PC-9 (cell line): ENCODE data around the gene RIC3. TPM values are rescaled to one million over a fixed set of nuclear protein-coding genes. Genes with fewer than 3 reads are reported as not detected.

Experiments used
- BruUV-seq: library from RNA; stranded (reverse); fragments of 400-500 nt; replicated peaks from 2 replicates; lab custom pipeline; 2021; lab: Mats Ljungman, UMichigan
- CTCF ChIA-PET: fragments of 300-600 bp; sonication (Branson Sonifier 250); formaldehyde crosslinking; loops from one replicate; lab custom pipeline; 2022; ENCODE audit warnings: antibody characterized with exemption; lab: Charles Lee
- POLR2A ChIA-PET: fragments of 300-600 bp; sonication (Branson Sonifier 250); formaldehyde crosslinking; loops from one replicate; lab custom pipeline; 2022; ENCODE audit warnings: antibody characterized with exemption; ENCODE audit not compliant: unreplicated experiment; lab: Charles Lee
- DNase-seq, 2 experiments: peaks; one replicate each; pipeline versions ENCODE4 v3.0.0 to v3.0.0-alpha.2; 2015 to 2022; ENCODE audit warnings: mixed read lengths in 1 of 2
- H2AFZ ChIP-seq: fragments of 200-600 bp; sonication (generic); 2 replicates; pipeline ENCODE4 v1.8.1; 2017; ENCODE audit warnings: antibody characterized with exemption
- H3F3A ChIP-seq: fragments of 200-600 bp; sonication (generic); 2 replicates; pipeline ENCODE4 v1.8.1; 2017; ENCODE audit warnings: antibody characterized with exemption, mild to moderate bottlenecking, low read depth; ENCODE audit not compliant: insufficient read depth
- H3K27ac ChIP-seq: fragments of 200-600 bp; sonication (generic); 2 replicates; pipeline ENCODE4 v1.6.1; 2016; ENCODE audit warnings: mixed run types
- H3K27me3 ChIP-seq: fragments of 200-600 bp; sonication (generic); 2 replicates; pipeline ENCODE4 v1.6.1; 2016; ENCODE audit warnings: low read depth, mixed run types; ENCODE audit not compliant: insufficient read depth
- H3K36me3 ChIP-seq: fragments of 200-600 bp; sonication (generic); 2 replicates; pipeline ENCODE4 v1.6.1; 2016; ENCODE audit warnings: low read depth, mixed run types
- H3K4me1 ChIP-seq: fragments of 200-600 bp; sonication (generic); replicated peaks from 2 replicates; pipeline ENCODE4 v1.6.1; 2016; ENCODE audit warnings: mixed run types; ENCODE audit not compliant: insufficient read depth
- H3K4me2 ChIP-seq: fragments of 200-600 bp; sonication (generic); 2 replicates; pipeline ENCODE4 v1.6.1; 2017; ENCODE audit warnings: mixed run types
- H3K4me3 ChIP-seq: fragments of 200-600 bp; sonication (generic); 2 replicates; pipeline ENCODE4 v1.6.1; 2016; ENCODE audit warnings: mixed run types
- H3K79me2 ChIP-seq: fragments of 200-600 bp; sonication (generic); 2 replicates; pipeline ENCODE4 v1.6.1; 2017; ENCODE audit warnings: low read depth, mixed run types
- H3K9me2 ChIP-seq: fragments of 200-600 bp; sonication (generic); 2 replicates; pipeline ENCODE4 v1.8.1; 2017; ENCODE audit warnings: mild to moderate bottlenecking; ENCODE audit not compliant: insufficient read depth
- H3K9me3 ChIP-seq: fragments of 200-600 bp; sonication (generic); 2 replicates; pipeline ENCODE4 v1.8.1; 2016; ENCODE audit warnings: low read depth; ENCODE audit not compliant: insufficient read depth
- H4K20me1 ChIP-seq: fragments of 200-600 bp; sonication (generic); 2 replicates; pipeline ENCODE4 v1.8.1; 2017; ENCODE audit not compliant: insufficient read depth
- CTCF ChIP-seq: fragments of 200-600 bp; sonication (generic); conservative IDR thresholded peaks from 2 replicates; pipeline ENCODE4 v1.6.1; 2017; ENCODE audit warnings: mixed run types, antibody characterized with exemption, mild to moderate bottlenecking, moderate library complexity
- EZH2 ChIP-seq: fragments of 200-600 bp; sonication (generic); IDR thresholded peaks from 2 replicates; pipeline ENCODE4 v1.8.0; 2017; ENCODE audit warnings: antibody characterized with exemption, low read depth
- intact Hi-C: fragments of 100-400 bp; cut with micrococcal nuclease; formaldehyde crosslinking; loops from one replicate; pipeline ENCODE4 v1.10.0; 2022; ENCODE audit not compliant: unreplicated experiment
- total RNA-seq: library from RNA; stranded (reverse); gene quantifications from 2 replicates; pipeline ENCODE4 v1.2.3, GENCODE V29; 2021

The RIC3 gene
- total RNA-seq, 1 experiment from 2014 or later: not detected

GRCh38 chr11:8075119-8075726, 93.6 kb downstream of the RIC3 start:
- CTCF ChIA-PET: no interaction called here
- no peak for DNase-seq

GRCh38 chr11:8071616-8072581, 96.9 kb downstream of the RIC3 start:
- Histone ChIP-seq H3K36me3 (no peaks in the 10 kb centered on the region), H3K9me3 (no peaks in the 10 kb centered on the region), H4K20me1 (no peaks in the 10 kb centered on the region), H3K9me2 (no peaks in the 10 kb centered on the region), H2AFZ (no peak overlapping the region), H3K4me2 (no peak overlapping the region), H3K27ac (no peak overlapping the region), H3K4me3 (no peak overlapping the region), H3K4me1 (peaks cover 12% of the 10 kb centered on the region), H3F3A (no peaks in the 10 kb centered on the region; the same call in 1 of the 2 replicates), H3K79me2 (no peaks in the 10 kb centered on the region), H3K27me3 (no peaks in the 10 kb centered on the region)
- no peak for DNase-seq
- ChIA-PET POLR2A (no interaction called here), CTCF (no interaction called here)
- BruUV-seq: no TSS peak
- intact Hi-C loops: no loop called here
- TF ChIP-seq EZH2 (no peak), CTCF (no peak)

More at GRCh38 chr11:8075119-8075726, 93.6 kb downstream of the RIC3 start:
- no peaks in the 10 kb centered on the region for H3K9me3 ChIP-seq
- H3K27me3 ChIP-seq: no peaks in the 10 kb centered on the region
- H3K4me1 ChIP-seq: no peaks in the 10 kb centered on the region
- no peaks in the 10 kb centered on the region for H3K36me3 ChIP-seq
- no peak overlapping the region for H3K4me2 ChIP-seq
- no peak overlapping the region for H2AFZ ChIP-seq
- POLR2A ChIA-PET: no interaction called here
- no peaks in the 10 kb centered on the region for H3F3A ChIP-seq
- intact Hi-C loops: no loop called here
- H3K79me2 ChIP-seq: no peaks in the 10 kb centered on the region
- BruUV-seq: no TSS peak
- no peaks in the 10 kb centered on the region for H3K9me2 ChIP-seq
- H4K20me1 ChIP-seq: no peaks in the 10 kb centered on the region
- TF ChIP-seq EZH2: no peak
- TF ChIP-seq CTCF: no peak
- H3K4me3 ChIP-seq: no peak overlapping the region
- no peak overlapping the region for H3K27ac ChIP-seq

- H3K36me3 ChIP-seq: no peaks in the 10 kb centered on the region
- H3K4me2 ChIP-seq: no peak overlapping the region
- intact Hi-C loops: no loop called here
- no peaks in the 10 kb centered on the region for H3K9me3 ChIP-seq
- no peak for DNase-seq
- ChIA-PET POLR2A (no interaction called here), CTCF (no interaction called here)
- H3K4me3 ChIP-seq: no peak overlapping the region
- H3K4me1 ChIP-seq: peaks cover 12% of the 10 kb centered on the region
- H3K27me3 ChIP-seq: no peaks in the 10 kb centered on the region
- no TSS peak for BruUV-seq
- no peaks in the 10 kb centered on the region for H3K79me2 ChIP-seq
- no peaks in the 10 kb centered on the region for H3K9me2 ChIP-seq
- H4K20me1 ChIP-seq: no peaks in the 10 kb centered on the region
- no peaks in the 10 kb centered on the region; the same call in 1 of the 2 replicates for H3F3A ChIP-seq
- H2AFZ ChIP-seq: no peak overlapping the region
- no peak overlapping the region for H3K27ac ChIP-seq
- TF ChIP-seq CTCF: peak; percentile 45
- no peak for TF ChIP-seq EZH2
Observed at GRCh38 chr11:8070417-8071115, 98.3 kb downstream of the RIC3 start.
